T-helper 2 cell treated with Interferon-gamma antibody and Interleukin-4, amounts not matched to agents 5 μg/mL and 100 μg/mL, for 36 hours (primary cell): ENCODE data around the gene NCOR1.
"Not testable (repeated sequence)": the region's sequence is repeated elsewhere in the genome, so short reads cannot be mapped to it uniquely, and the experiment has no call there.

Experiments used
- DNase-seq: peaks from one replicate; pipeline ENCODE4 v3.0.0; 2021; ENCODE audit warnings: low spot score
- H3K27ac Mint-ChIP-seq: one replicate; pipeline ENCODE4 v1.8.0; 2021; ENCODE audit warnings: mild to moderate bottlenecking, mixed read lengths
- H3K27me3 Mint-ChIP-seq: one replicate; pipeline ENCODE4 v1.8.0; 2021; ENCODE audit warnings: low read depth, mixed read lengths
- H3K36me3 Mint-ChIP-seq: one replicate; pipeline ENCODE4 v1.8.0; 2021; ENCODE audit warnings: low read depth, mixed read lengths
- H3K4me1 Mint-ChIP-seq: one replicate; pipeline ENCODE4 v1.8.0; 2021; ENCODE audit warnings: low read depth, mixed read lengths
- H3K4me3 Mint-ChIP-seq: one replicate; pipeline ENCODE4 v1.8.0; 2022; ENCODE audit warnings: mild to moderate bottlenecking, moderate library complexity, mixed read lengths
- H3K9me3 Mint-ChIP-seq: one replicate; pipeline ENCODE4 v1.8.0; 2021; ENCODE audit warnings: mixed read lengths

Gene NCOR1

DNA sequence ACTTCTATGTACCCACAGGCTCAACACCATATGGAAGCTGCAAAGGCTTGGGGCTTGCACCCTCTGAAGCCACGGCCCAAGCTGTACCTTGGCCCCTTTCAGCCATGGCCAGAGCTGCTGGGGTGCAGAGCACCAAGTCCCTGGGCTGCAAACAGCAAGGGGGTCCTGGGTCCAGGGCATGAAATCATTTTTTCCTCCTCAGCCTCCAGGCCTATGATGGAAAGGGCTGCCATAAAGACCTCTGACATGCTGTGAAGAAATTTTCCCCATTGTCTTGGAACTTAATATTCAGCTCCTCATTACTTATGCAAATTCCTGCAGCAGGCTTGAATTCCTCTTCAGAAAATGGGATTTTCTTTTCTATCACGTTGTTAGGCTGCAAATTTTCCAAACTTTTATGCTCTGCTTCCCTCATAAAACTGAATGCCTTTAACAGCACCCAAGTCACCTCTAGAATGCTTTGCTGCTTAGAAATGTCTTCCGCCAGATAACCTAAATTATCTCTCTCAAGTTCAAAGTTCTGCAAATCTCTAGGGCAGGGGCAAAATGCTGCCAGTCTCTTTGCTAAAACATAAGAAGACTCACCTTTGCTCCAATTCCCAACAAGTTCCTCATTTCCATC lies 100.1 kb downstream of the NCOR1 start:
- peaks cover 22% of the 10 kb centered on the region for H3K9me3 Mint-ChIP-seq
- not testable (repeated sequence) for DNase-seq, H3K27ac Mint-ChIP-seq, H3K27me3 Mint-ChIP-seq, H3K4me3 Mint-ChIP-seq, H3K4me1 Mint-ChIP-seq
- peaks cover 76% of the 10 kb centered on the region for H3K36me3 Mint-ChIP-seq

DNA sequence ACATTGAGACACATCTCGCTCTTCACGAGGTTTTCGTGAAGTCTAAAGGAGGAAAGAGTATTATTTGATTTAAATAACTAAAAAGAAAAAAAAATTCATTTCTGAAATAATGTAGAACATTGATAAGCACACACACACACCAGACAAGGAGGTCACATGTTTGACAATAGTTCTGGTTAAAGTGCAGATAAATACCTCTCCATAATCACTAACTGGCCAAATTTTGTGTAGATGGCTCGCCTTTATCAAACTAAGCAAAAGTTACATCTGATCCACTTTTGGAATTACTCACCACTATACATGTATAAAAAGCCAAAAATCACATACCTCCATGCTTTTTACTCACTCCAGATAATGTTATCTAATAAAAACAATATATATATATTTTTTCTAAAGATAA lies 106.5 kb downstream of the NCOR1 start:
- H3K36me3 Mint-ChIP-seq: peaks cover 41% of the 10 kb centered on the region
- H3K27me3 Mint-ChIP-seq: no peaks in the 10 kb centered on the region
- H3K4me1 Mint-ChIP-seq: no peaks in the 10 kb centered on the region
- no peak overlapping the region for H3K27ac Mint-ChIP-seq
- no peak for DNase-seq
- H3K9me3 Mint-ChIP-seq: no peaks in the 10 kb centered on the region
- no peak overlapping the region for H3K4me3 Mint-ChIP-seq

GRCh38 chr17:16108386-16108785 lies 106.9 kb downstream of the NCOR1 start:
- H3K36me3 Mint-ChIP-seq: peaks cover 38% of the 10 kb centered on the region
- no peaks in the 10 kb centered on the region for H3K4me1 Mint-ChIP-seq
- H3K9me3 Mint-ChIP-seq: no peaks in the 10 kb centered on the region
- H3K4me3 Mint-ChIP-seq: no peak overlapping the region
- DNase-seq: no peak
- H3K27me3 Mint-ChIP-seq: no peaks in the 10 kb centered on the region
- no peak overlapping the region for H3K27ac Mint-ChIP-seq

GRCh38 chr17:16107165-16107770 lies 108.1 kb downstream of the NCOR1 start:
- Mint-ChIP-seq H3K27ac (no peak overlapping the region), H3K4me1 (no peaks in the 10 kb centered on the region), H3K27me3 (no peaks in the 10 kb centered on the region), H3K36me3 (peaks cover 34% of the 10 kb centered on the region), H3K4me3 (no peak overlapping the region), H3K9me3 (no peaks in the 10 kb centered on the region)
- DNase-seq: no peak

DNA sequence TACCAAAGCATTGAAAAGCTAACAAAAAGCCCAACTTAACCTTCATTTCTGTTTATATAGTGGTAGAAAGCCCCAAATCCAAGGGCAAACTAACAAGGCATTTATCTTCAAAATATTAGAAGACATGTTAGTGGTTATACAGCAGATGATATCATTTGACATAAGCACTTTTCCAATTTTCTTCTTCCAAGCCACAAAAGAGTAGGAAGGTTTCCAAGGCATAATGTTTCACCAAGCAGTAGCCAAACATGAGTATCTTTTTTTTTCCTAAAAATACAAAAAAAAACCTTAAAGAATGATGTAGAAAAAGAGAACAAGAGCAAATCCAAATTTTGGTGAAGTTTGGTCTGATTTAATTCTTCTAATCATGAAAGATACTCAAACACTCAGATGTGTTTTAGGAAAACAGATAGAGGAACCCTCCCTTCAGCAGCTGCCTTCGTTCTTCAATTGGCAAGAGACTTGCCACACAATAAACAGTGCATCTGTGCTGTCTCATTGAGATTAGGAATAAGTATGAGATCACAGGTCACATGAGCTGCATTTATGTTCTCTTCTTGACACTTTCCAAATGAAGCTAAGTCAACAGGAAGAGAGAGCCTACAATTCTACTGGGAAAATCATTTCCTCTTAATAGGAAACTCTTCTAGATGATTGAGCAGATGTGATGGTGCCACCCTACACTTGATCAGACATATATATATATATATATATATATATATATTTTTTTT lies 109.0 kb downstream of the NCOR1 start:
- Mint-ChIP-seq H3K27me3 (no peaks in the 10 kb centered on the region), H3K27ac (no peak overlapping the region), H3K4me3 (no peak overlapping the region), H3K4me1 (no peaks in the 10 kb centered on the region), H3K9me3 (no peaks in the 10 kb centered on the region), H3K36me3 (peaks cover 36% of the 10 kb centered on the region)
- DNase-seq: no peak

DNA sequence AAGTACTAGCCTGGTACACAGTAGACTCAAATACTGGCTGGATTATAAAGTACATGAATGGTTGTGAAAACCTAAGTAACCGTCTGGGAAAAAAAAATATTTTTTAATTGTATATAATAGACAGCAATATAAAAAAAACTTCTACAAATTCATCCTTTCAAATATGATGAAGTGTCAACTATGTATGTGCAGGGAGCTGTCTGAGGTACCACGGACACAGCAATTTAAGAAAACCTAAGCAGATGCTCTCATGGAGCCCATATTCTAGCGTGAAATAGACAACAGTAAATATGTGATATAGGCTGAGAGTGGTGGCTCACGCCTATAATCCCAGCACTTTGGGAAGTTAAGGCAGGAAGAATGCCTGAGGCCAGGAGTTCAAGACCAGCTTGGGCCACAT lies 111.1 kb downstream of the NCOR1 start:
- no peaks in the 10 kb centered on the region for H3K9me3 Mint-ChIP-seq
- no peaks in the 10 kb centered on the region for H3K27me3 Mint-ChIP-seq
- H3K27ac Mint-ChIP-seq: no peak overlapping the region
- DNase-seq: no peak
- H3K4me3 Mint-ChIP-seq: no peak overlapping the region
- H3K4me1 Mint-ChIP-seq: no peaks in the 10 kb centered on the region
- peaks cover 38% of the 10 kb centered on the region for H3K36me3 Mint-ChIP-seq

DNA sequence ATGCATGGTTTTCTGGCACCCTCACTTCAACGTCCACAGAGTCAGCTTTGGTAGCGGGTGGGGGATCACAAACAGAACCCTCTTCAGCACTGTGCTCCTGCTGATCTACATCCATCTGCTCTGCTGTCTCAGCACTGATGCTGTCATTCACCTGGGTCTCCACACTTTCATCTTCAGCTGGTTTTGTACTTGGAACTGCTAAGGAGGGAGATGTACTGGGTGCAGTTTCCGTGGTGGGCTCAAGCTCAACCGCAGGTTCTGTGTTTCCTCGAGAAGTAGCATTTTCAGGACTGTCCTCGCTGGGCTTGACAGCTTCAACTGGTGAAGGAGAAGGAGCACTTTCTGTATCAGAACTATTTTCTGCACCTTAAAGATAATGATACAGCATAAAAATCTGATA lies 113.9 kb downstream of the NCOR1 start:
- no peaks in the 10 kb centered on the region for H3K9me3 Mint-ChIP-seq
- no peaks in the 10 kb centered on the region for H3K27me3 Mint-ChIP-seq
- no peak overlapping the region for H3K27ac Mint-ChIP-seq
- H3K36me3 Mint-ChIP-seq: peaks cover 46% of the 10 kb centered on the region
- no peaks in the 10 kb centered on the region for H3K4me1 Mint-ChIP-seq
- no peak for DNase-seq
- H3K4me3 Mint-ChIP-seq: no peak overlapping the region

GRCh38 chr17:16100737-16101400 lies 114.5 kb downstream of the NCOR1 start:
- peaks cover 46% of the 10 kb centered on the region for H3K36me3 Mint-ChIP-seq
- H3K27me3 Mint-ChIP-seq: no peaks in the 10 kb centered on the region
- no peak for DNase-seq
- H3K4me3 Mint-ChIP-seq: no peak overlapping the region
- H3K9me3 Mint-ChIP-seq: no peaks in the 10 kb centered on the region
- no peaks in the 10 kb centered on the region for H3K4me1 Mint-ChIP-seq
- no peak overlapping the region for H3K27ac Mint-ChIP-seq

DNA sequence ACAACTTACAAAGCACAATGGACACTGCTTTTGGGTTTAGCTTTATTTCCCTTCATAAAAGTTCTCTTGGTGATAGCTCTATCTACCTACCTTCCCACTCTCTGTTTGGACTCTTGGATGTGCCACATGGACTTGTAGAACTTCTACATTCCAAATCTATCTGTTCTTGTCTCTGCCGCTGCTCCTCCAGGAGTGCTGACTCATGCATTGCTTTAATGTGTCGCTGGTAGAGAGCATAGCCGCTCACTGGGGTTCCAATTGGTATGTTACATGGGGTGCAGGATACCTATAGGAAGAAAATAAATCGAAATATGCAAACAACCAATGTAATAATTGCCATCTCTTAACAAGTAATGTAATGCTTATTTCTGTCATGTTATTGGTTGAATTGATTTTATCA lies 123.6 kb downstream of the NCOR1 start:
- Mint-ChIP-seq H3K9me3 (no peaks in the 10 kb centered on the region), H3K4me1 (peaks cover under 1% of the 10 kb centered on the region), H3K27me3 (no peaks in the 10 kb centered on the region), H3K4me3 (no peak overlapping the region), H3K36me3 (peaks cover 38% of the 10 kb centered on the region), H3K27ac (no peak overlapping the region)
- DNase-seq: no peak

GRCh38 chr17:16086957-16087356 lies 128.4 kb downstream of the NCOR1 start:
- peak; percentile 10 for DNase-seq
- Mint-ChIP-seq H3K9me3 (no peaks in the 10 kb centered on the region), H3K27ac (no peak overlapping the region), H3K4me1 (peaks cover 11% of the 10 kb centered on the region), H3K27me3 (no peaks in the 10 kb centered on the region), H3K4me3 (no peak overlapping the region), H3K36me3 (peaks cover 53% of the 10 kb centered on the region)

DNA sequence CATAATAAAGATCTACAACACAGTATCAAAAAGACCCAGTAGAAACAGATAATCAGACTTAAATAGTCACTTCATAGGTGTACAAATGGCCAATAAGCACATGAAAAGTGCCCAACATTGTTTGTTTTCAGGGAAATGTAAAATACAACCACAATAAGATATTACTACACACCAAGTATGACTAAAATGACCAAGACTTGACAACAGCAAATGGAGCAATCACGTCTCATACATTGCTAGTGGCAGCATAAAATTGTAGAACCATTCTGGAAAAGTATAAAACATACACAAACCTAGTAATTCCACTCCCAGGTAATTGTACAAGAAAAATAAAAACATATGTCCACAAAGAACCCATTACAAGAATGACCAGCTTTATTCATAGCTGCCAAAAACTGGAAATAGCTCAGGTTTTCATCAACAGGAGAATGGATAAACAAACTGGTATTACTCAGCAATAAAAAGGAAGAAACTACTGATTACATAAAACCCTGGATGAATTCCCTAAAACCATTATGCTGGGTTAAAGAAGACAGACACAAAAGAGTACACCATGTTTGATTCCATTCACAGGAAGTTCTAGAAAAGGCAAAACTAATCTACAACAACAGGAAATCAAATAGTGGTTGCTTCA lies 130.2 kb downstream of the NCOR1 start:
- H3K27ac Mint-ChIP-seq: peak overlapping the region; percentile 57
- no peaks in the 10 kb centered on the region for H3K27me3 Mint-ChIP-seq
- DNase-seq: no peak
- peaks cover 11% of the 10 kb centered on the region for H3K4me1 Mint-ChIP-seq
- H3K9me3 Mint-ChIP-seq: no peaks in the 10 kb centered on the region
- no peak overlapping the region for H3K4me3 Mint-ChIP-seq
- peaks cover 54% of the 10 kb centered on the region for H3K36me3 Mint-ChIP-seq

- peaks cover 11% of the 10 kb centered on the region for H3K4me1 Mint-ChIP-seq
Measured at GRCh38 chr17:16083223-16083622, 132.1 kb downstream of the NCOR1 start.

GRCh38 chr17:16081507-16082087 lies 133.7 kb downstream of the NCOR1 start:
- no peaks in the 10 kb centered on the region for H3K27me3 Mint-ChIP-seq
- H3K27ac Mint-ChIP-seq: no peak overlapping the region
- H3K4me1 Mint-ChIP-seq: peaks cover 8% of the 10 kb centered on the region
- H3K9me3 Mint-ChIP-seq: no peaks in the 10 kb centered on the region
- H3K4me3 Mint-ChIP-seq: no peak overlapping the region
- peaks cover 72% of the 10 kb centered on the region for H3K36me3 Mint-ChIP-seq
- DNase-seq: no peak

More at GRCh38 chr17:16083223-16083622, 132.1 kb downstream of the NCOR1 start:
- DNase-seq: no peak
- Mint-ChIP-seq H3K27ac (no peak overlapping the region), H3K9me3 (no peaks in the 10 kb centered on the region), H3K4me3 (no peak overlapping the region), H3K27me3 (no peaks in the 10 kb centered on the region), H3K36me3 (peaks cover 67% of the 10 kb centered on the region)
